ENCODE data around the gene SLIT3.

DNA sequence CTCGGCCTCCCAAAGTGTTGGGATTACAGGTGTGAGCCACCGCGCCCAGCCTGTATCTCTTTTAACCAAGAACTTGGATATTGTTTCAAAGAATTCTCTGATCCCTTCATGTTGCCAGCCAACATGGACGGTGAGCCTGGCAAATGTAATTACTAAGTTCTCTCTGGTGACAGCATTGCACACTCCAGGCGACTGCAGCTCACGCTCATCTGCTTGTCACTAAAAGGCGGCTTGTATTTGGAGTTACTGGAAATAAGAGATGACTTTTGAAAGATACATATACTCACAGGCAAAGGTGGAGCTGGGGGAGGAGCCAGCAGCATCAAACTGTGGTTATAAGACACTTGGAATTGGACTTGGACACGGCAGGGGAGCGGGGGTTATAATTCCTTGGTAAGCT lies 172.3 kb downstream of the SLIT3 start:
- TF ChIP-seq, protein P1, sequence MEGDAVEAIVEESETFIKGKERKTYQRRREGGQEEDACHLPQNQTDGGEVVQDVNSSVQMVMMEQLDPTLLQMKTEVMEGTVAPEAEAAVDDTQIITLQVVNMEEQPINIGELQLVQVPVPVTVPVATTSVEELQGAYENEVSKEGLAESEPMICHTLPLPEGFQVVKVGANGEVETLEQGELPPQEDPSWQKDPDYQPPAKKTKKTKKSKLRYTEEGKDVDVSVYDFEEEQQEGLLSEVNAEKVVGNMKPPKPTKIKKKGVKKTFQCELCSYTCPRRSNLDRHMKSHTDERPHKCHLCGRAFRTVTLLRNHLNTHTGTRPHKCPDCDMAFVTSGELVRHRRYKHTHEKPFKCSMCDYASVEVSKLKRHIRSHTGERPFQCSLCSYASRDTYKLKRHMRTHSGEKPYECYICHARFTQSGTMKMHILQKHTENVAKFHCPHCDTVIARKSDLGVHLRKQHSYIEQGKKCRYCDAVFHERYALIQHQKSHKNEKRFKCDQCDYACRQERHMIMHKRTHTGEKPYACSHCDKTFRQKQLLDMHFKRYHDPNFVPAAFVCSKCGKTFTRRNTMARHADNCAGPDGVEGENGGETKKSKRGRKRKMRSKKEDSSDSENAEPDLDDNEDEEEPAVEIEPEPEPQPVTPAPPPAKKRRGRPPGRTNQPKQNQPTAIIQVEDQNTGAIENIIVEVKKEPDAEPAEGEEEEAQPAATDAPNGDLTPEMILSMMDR (IDR thresholded peaks at IDR 0.05; ENCODE audit: insufficient read depth, low read length, poor library complexity, severe bottlenecking): no peak
- TF ChIP-seq EZH2phosphoT487 (conservative IDR thresholded peaks at IDR 0.05; ENCODE audit: low read length): no peak

All from SU-DHL-6 (cell line).